HG03045 (cell line): ENCODE results near the gene SEMA5A.

Source experiments
- ATAC-seq: cut with Tn5 transposase; IDR thresholded peaks from one replicate; pipeline ENCODE4 v1.9.1; 2021; ENCODE audit warnings: mild to moderate bottlenecking, moderate library complexity; ENCODE audit not compliant: unreplicated experiment

Gene SEMA5A

GRCh38 chr5:9194509-9194908 is 351.4 kb downstream of the SEMA5A start:
- ATAC-seq, result no peak

GRCh38 chr5:9192266-9192665 is 353.6 kb downstream of the SEMA5A start:
- no peak for ATAC-seq

GRCh38 chr5:9189681-9190080 is 356.2 kb downstream of the SEMA5A start:
- no peak for ATAC-seq

- no peak for ATAC-seq
Measured at GRCh38 chr5:9188956-9189355, 356.9 kb downstream of the SEMA5A start.

- ATAC-seq, result no peak
Measured at GRCh38 chr5:9188131-9188530, 357.7 kb downstream of the SEMA5A start.

- ATAC-seq, result no peak
Measured at GRCh38 chr5:9187614-9188013, 358.3 kb downstream of the SEMA5A start.

- ATAC-seq, result no peak
Measured at GRCh38 chr5:9186069-9186468, 359.8 kb downstream of the SEMA5A start.

GRCh38 chr5:9183992-9184391 is 361.9 kb downstream of the SEMA5A start:
- ATAC-seq, result no peak

GRCh38 chr5:9182899-9183695 is 362.8 kb downstream of the SEMA5A start:
- no peak for ATAC-seq

GRCh38 chr5:9176641-9177040 is 369.2 kb downstream of the SEMA5A start:
- ATAC-seq, result no peak

GRCh38 chr5:9174446-9174845 is 371.4 kb downstream of the SEMA5A start:
- no peak for ATAC-seq

GRCh38 chr5:9173281-9174048 is 372.4 kb downstream of the SEMA5A start:
- no peak for ATAC-seq

- ATAC-seq, result no peak
Measured at GRCh38 chr5:9170026-9170425, 375.8 kb downstream of the SEMA5A start.

GRCh38 chr5:9169557-9169902 is 376.3 kb downstream of the SEMA5A start:
- ATAC-seq, result no peak

GRCh38 chr5:9168791-9169556 is 376.9 kb downstream of the SEMA5A start:
- no peak for ATAC-seq

- ATAC-seq, result no peak
Measured at GRCh38 chr5:9166202-9167112, 379.4 kb downstream of the SEMA5A start.

GRCh38 chr5:9165546-9165945 is 380.3 kb downstream of the SEMA5A start:
- ATAC-seq, result no peak

GRCh38 chr5:9160747-9161146 is 385.1 kb downstream of the SEMA5A start:
- ATAC-seq, result no peak

- no peak for ATAC-seq
Measured at GRCh38 chr5:9157811-9158210, 388.1 kb downstream of the SEMA5A start.

- no peak for ATAC-seq
Measured at GRCh38 chr5:9157020-9157419, 388.9 kb downstream of the SEMA5A start.

- no peak for ATAC-seq
Measured at GRCh38 chr5:9156282-9156681, 389.6 kb downstream of the SEMA5A start.
